HG03521 (cell line): ENCODE data around the gene NIFK.
"Not testable (repeated sequence)": the region's sequence is repeated elsewhere in the genome, so short reads cannot be mapped to it uniquely, and the experiment has no call there.

ENCODE experiments used
- ATAC-seq: cut with Tn5 transposase; IDR thresholded peaks from one replicate; pipeline ENCODE4 v1.9.1; 2021; ENCODE audit warnings: mild to moderate bottlenecking, moderate library complexity; ENCODE audit not compliant: unreplicated experiment

NIFK gene

DNA sequence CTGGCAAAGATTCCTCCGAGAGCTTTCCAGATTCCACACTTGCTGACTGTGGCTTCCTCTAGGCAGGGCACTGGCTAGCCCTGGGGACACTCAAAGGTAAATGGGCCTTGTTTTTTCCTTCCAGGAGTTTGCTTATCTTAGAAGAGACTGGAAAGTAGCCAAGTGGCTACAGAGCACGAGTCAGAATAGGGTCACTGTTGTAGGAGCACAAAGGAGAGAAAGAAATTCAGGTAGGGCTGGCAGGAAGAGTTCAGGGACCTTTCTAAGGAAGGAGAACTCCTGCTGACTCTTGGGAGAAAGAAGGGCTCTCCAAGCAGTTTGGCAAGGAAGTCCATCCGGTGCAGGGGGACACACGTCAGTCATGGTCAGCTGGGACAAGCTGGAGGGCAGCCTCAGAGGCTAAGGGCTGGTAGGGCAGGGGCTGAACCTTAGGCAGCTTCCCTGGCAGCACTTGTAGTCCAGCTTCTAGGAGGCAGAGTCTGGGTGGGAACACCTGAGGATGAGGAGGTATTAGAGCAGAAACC, 39.5 kb downstream of the NIFK start:
- ATAC-seq: no peak

DNA sequence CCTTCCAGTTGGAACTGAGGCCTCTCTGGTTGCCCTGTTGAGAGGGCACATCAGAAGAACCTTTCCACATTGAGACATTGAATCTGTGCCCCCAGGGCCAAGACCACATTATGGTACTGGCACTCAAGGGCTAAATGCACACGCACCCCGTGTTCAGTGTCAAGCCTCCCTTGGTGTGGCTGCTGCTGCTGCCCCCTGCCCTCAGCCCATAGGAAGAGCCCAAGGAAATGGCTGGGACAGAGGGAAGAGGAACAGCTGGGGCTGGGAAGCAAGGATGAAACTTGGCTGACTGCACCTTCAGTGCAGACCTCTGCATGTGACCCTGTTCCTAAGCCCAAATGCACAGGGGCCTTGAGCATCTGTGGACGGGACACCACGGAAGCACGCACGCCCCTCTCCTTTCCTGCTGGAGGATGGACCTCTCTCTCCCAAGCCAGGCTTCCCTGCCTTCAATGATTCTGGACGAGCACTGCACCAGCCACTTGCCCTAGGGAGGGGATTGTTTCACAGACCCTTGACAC, 40.2 kb downstream of the NIFK start:
- no peak for ATAC-seq

DNA sequence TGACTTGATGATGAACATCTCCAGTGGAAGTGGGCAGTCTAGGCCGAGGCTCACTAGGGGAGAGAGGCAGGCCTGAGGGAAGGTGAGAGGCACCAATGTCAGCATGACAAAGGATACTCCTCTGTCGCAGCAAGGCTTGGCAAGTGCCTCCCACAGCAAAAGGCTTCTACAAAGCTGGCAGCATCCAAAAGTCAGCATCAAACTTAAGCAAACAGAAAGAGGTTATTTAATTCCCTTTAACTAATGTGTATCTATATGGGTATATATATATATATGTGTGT, 41.6 kb downstream of the NIFK start:
- ATAC-seq: no peak

DNA sequence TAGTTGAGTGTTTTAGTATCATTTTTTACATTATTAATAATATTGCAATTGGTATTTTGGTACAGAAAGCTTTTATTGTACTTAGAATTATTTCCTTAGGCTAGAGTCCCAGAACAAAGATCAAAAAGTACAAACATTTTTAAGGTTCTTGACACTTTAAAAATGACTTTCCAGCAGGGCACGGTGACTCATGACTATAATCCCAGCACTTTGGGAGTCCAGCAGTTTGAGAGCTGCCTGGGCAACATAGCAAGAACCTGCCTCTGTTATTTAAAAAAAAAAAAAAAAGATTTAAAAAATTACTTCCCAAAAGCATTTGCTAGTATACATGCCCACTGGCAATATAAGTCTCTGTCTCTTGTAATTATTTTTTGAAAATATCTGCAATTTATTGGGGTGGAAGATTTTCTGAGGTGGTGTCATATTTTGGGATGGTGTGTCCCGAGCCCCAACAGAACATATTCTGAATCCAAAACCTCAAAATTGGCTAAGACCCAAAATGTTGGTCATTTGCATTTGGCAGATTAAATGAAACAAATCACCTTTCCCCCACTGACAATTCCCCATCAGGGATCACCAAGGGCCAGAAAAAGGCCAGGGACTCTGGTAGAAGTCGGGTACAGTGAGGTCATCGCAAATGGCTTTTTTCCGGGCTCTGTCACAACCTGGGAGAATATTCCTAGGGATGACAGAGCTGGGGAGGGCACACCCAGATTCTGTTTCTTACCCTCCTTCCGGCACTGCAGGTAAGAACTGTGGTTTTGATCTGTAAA, 42.1 kb downstream of the NIFK start:
- no peak for ATAC-seq

DNA sequence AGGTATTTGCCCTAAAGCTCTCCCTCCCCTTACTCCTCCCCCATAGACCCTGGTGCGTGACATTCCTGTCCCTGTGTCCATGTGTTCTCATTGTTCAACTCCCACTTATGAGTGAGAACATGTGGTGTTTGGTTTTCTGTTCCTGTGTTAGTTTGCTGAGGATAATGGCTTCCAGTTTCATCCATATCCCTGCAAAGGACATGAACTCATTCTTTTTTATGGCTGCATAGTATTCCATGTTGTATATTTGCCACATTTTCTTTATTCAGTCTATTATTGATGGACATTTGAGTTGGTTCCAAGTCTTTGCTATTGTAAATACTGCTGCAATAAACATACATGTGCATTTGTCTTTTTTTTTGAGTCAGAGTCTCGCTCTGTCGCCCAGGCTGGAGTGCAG, 46.1 kb downstream of the NIFK start:
- ATAC-seq: not testable (repeated sequence)

DNA sequence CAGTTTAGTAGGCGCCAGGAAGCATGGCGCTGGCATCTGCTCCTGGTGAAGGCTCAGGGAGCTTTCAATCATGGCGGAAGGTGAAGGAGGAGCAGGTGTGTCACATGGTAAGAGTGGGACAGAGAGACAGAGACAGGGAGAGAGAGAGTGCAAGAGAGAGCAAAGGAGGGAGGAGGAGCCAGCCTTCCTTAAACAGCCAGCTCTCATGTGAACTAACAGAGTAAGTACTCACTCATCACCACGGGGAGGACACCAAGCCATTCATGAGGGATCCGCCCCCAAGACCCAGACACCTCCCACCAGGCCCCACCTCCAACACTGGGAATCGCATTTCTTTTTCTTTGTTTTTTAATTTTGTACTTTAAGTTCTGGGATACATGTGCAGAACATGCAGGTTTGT, 46.6 kb downstream of the NIFK start:
- no peak for ATAC-seq

DNA sequence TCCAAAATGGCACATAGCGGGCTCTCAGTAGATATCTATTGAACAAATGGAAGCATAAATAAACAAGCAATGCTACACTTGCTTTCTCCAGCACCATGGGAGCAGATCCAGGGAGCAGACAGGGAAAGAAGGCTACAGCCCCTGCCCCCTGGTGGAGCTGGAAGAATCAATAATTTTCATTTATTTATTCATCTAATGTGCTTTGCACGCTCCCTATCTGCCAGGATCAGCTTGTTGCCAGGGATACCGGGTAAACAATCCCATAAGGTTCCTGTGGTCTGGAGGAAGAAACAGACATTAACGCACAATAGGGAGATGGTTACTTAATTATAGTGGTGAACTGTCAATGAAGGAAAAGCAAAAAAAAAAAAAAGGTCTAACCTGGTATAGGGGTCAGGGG, 47.3 kb downstream of the NIFK start:
- ATAC-seq: no peak

DNA sequence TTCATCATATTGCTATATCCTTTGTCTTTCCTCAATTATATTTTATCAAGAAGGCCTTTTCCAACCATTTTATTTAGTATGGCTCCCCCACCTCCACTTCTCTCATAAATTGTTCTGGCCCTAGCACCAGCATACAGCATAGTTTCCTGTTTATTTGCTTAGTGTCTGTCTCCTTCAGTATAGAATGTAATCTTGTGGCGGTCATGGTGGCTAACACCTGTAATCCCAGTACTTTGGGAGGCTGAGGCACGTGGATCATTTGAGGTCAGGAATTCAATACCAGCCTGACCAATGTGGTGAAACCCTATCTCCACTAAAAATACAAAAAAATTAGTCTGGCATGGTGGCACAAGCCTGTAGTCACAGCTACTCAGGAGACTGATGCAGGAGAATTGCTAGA, 47.9 kb downstream of the NIFK start:
- no peak for ATAC-seq

DNA sequence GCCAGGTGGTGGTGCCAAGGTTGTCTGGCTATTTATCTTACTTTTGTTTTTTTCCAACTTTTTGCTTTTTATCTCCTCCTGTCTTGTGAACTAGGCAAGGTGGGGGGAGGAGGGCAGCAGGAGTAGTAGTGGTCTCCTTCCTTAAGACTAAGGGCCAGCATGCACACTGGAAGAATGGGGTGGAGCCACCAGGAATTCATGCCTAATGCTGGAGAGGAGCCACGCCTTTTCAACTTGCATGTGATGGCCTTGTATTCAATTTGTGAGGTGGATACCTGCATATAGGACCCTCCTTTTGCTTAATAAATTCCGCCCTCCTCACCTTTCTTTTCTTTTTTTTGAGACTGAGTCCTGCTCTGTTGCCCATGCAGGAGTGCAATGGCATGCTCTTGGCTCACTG, 49.8 kb downstream of the NIFK start:
- no peak for ATAC-seq

DNA sequence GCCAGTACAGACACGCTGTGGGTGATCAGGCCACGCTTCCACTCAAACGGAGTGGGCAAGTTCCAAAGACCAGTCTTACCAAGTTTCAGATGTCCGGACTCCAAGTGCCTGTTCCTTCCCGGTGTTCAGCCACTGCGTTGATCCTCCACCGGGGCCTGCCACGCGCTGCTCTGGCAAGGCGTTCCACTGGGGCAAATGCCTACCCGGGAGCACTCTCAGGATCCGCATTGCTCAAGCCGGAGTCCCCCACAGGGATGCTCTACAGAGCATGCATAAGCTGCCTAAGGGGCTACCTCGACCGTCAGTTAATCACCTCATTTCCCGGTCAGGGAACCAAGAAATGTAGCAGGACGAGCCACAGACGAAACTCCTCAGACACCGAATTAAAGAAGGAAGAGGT, 50.5 kb downstream of the NIFK start:
- no peak for ATAC-seq

DNA sequence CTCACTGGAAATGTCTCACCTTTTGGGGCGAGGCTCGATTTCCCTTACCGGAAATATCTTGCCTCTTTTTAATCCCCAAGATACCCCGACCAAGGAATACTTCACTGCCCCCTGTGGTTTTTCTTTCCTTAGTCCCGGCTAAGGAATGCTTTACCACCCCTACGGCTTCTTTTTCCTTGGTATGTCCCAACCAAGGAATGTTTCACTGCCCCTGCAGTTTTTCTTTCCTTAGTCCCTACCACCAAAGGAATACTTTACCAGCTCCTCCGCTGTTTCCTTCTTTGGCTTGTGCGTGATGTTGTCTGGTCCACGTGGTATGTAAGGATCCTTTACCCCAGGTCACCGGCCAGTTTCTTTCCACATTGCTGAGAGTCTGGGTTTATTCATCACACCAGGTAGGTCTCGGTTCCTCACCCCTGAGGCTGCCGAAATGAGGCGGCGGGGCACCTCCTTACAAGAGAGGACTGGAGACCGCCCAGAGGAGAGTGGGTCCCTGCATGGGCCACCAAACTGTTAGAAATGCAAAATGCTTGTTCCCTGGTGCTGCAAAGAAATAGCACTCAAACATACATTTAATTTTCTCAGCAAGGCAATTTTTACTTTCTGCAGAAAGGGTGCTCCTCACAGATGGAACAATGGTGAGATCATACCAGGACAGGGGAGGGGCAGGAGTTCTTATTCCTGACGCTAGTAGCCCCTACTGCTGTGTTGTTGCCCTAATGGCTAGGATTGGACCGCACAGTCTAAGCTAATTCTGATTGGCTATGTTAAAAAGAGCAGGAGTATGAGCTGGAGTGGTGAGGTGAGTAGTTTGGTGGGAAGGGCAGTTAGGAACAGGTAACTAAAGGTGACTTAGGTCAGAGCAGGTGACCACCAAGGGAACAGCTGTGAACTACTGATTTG, 54.0 kb downstream of the NIFK start:
- ATAC-seq: no peak

DNA sequence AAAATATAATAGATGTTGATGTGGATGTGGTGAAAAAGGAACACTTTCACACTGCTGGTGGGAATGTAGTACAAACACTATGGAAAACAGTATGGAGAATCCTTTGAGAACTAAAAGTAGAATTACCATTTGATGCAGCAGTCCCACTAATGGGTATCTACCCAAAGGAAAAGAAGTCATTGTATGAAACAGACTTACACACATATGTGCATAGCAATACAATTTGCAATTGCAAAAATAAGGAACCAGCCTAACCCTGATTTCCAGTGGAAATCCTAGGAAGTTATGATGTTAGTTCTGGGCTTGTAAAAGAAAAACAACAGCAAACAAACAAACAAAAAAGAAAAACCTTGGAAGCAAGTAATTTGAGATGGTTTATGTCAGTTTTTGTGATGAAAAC, 58.8 kb downstream of the NIFK start:
- ATAC-seq: no peak
